Peyer's patch (tissue), 4 donors: ENCODE results near the gene RET.

Source experiments
- POLR2A ChIP-seq, 2 donors: fragments of 450-650 bp; IDR thresholded peaks; one replicate each; pipeline ENCODE4 v1.5.1; 2017; ENCODE audit warnings: antibody characterized with exemption in 2 of 2, mild to moderate bottlenecking in 2 of 2, moderate library complexity in 2 of 2
- TF ChIP-seq, protein P1 (sequence below), 6 experiments: fragments of 450-650 bp in 4 of 6; fragments of 200-600 bp in 2 of 6; sonication (generic) in 1 of 6; IDR thresholded peaks; one replicate each; pipeline ENCODE4 v1.5.1; 2017 to 2019; ENCODE audit warnings: antibody characterized with exemption in 6 of 6, mild to moderate bottlenecking in 3 of 6, moderate library complexity in 1 of 6

DNA sequence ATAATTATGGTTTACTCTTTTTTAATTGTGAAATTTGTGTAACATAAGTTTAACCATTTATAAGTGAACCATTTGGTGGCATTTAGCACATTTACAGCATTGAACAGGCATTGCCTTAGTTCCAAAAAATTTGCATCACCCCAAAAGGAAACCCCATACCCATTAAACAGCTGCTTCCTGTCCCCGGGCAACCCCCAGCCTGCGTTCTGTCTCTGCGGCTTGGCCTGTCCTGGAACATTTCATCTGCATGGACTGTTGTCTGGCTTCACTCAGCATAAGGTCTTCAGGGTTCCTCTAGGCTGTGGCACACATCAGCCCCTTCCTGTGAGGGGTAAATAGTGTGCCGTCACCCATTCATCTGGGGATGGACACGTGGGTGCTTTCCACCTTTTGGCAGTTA lies 6.9 kb downstream of the RET start:
- TF ChIP-seq, protein P1, sequence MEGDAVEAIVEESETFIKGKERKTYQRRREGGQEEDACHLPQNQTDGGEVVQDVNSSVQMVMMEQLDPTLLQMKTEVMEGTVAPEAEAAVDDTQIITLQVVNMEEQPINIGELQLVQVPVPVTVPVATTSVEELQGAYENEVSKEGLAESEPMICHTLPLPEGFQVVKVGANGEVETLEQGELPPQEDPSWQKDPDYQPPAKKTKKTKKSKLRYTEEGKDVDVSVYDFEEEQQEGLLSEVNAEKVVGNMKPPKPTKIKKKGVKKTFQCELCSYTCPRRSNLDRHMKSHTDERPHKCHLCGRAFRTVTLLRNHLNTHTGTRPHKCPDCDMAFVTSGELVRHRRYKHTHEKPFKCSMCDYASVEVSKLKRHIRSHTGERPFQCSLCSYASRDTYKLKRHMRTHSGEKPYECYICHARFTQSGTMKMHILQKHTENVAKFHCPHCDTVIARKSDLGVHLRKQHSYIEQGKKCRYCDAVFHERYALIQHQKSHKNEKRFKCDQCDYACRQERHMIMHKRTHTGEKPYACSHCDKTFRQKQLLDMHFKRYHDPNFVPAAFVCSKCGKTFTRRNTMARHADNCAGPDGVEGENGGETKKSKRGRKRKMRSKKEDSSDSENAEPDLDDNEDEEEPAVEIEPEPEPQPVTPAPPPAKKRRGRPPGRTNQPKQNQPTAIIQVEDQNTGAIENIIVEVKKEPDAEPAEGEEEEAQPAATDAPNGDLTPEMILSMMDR (IDR thresholded peaks at IDR 0.05): no peak
- TF ChIP-seq POLR2A (IDR thresholded peaks at IDR 0.05): no peak
